HAP-1 (cell line): ENCODE measurements around the gene RNF223.
"Not testable (repeated sequence)": the region's sequence is repeated elsewhere in the genome, so short reads cannot be mapped to it uniquely, and the experiment has no call there.

Experiments used
- DNase-seq, 2 experiments: peaks; one replicate each; pipeline ENCODE4 v3.0.0-alpha.2; 2016 to 2020; ENCODE audit warnings: low spot score in 2 of 2
- H3K27me3 ChIP-seq: fragments of 250-450 bp; sonication (Bioruptor Pico); 2 replicates; pipeline ENCODE4 v1.5.1; 2020; ENCODE audit warnings: low read depth, mild to moderate bottlenecking, moderate library complexity
- H3K36me3 ChIP-seq: fragments of 250-450 bp; sonication (Bioruptor Pico); replicated peaks from 2 replicates; pipeline ENCODE4 v1.5.1; 2020; ENCODE audit warnings: mild to moderate bottlenecking
- H3K4me1 ChIP-seq: fragments of 250-450 bp; sonication (Bioruptor Pico); 2 replicates; pipeline ENCODE4 v1.5.1; 2020; ENCODE audit warnings: mild to moderate bottlenecking
- H3K4me3 ChIP-seq: fragments of 250-450 bp; sonication (Bioruptor Pico); 2 replicates; pipeline ENCODE4 v1.5.1; 2020; ENCODE audit warnings: mild to moderate bottlenecking, moderate library complexity
- H3K9me3 ChIP-seq: fragments of 250-450 bp; sonication (Bioruptor Pico); 2 replicates; pipeline ENCODE4 v1.5.1; 2020; ENCODE audit warnings: mild to moderate bottlenecking, moderate library complexity
- in situ Hi-C: fragments of 300-500 bp; cut with MboI; formaldehyde crosslinking; loops from 3 replicates; pipeline ENCODE4 v1.14.3; 2020; ENCODE audit warnings: low sequenced_read_pairs, inconsistent platforms, mixed read lengths

Gene RNF223

DNA sequence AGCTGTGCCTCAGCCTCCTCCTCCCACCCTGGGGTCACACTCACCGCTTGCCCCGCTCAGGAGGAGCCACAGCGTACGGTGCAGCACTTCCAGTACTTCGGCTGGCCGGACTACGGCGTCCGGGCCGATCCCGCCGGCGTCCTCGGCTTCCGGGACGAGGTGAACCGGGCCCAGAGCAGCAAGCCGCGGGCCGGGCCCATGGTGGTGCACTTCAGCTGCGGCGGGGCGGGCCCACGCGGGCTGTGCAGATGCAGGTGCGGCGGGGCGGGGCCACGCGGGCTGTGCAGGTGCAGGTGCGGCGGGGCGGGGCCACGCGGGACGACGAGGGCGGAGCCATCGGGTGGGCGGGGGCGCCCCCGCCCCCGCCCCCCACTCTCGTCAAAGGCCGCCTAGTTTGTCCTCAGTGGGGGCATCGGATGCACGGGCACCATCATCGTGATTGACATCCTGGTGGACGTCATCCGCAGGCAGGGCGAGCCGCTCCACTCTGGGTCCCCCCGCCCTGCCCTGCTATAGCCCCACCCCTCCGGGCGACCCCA lies 5.5 kb downstream of the RNF223 start:
- in situ Hi-C loops: loop anchor here (5.0 kb wide), 1 partner anchor 76 kb away; no protein-coding TSS in a partner anchor

DNA sequence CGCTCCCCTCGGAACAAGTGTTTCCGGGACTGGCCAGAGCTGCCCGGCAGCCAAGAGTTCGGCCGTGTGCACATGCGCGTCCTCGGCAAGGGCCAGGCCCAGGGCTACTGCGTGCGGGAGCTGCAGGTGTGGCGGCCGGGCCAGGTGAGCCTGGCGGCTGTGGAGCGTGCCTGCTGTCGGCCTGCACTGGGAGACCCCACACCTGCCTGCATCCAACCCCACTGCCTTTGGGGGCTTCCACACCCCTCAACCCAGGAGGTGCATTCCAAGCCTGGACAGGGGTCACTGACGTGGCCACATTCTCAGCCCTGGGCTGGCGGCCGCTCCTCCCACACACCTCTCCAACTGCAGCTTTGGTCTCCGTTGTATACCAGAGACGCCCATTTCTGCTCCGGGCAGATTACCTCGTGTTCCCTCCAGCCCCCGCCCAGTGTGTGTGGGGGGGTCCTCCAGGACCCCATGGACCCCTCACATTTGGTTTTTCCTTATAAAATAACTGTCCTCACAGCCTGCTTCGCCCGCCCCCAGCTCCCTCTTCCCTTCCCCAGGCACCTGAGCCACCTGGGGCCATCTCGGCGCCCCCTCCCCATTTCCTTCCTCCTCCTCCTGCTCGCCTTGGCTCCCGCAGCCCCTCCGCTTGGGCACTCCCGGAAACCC lies 6.1 kb downstream of the RNF223 start:
- no peaks in the 10 kb centered on the region for H3K36me3 ChIP-seq
- no peak for DNase-seq
- H3K4me1 ChIP-seq: peaks cover 4% of the 10 kb centered on the region; the same call in 1 of the 2 replicates
- H3K4me3 ChIP-seq: peak overlapping the region; percentile 47
- in situ Hi-C loops: loop anchor here (5.0 kb wide), 1 partner anchor 76 kb away; no protein-coding TSS in a partner anchor
- H3K27me3 ChIP-seq: peaks cover 4% of the 10 kb centered on the region; the same call in 1 of the 2 replicates
- H3K9me3 ChIP-seq: no peaks in the 10 kb centered on the region

More for the DNA sequence above, 5.5 kb downstream of the RNF223 start:
- Histone ChIP-seq H3K4me3 (peak overlapping the region; percentile 47), H3K4me1 (peaks cover 4% of the 10 kb centered on the region; the same call in 1 of the 2 replicates), H3K27me3 (peaks cover 4% of the 10 kb centered on the region; the same call in 1 of the 2 replicates), H3K9me3 (no peaks in the 10 kb centered on the region), H3K36me3 (no peaks in the 10 kb centered on the region)
- DNase-seq: peak in 1 of 2 experiments; percentile 42

GRCh38 chr1:1067284-1067859 lies 6.7 kb downstream of the RNF223 start:
- no peaks in the 10 kb centered on the region for H3K36me3 ChIP-seq
- DNase-seq: no peak
- peaks cover 3% of the 10 kb centered on the region; the same call in 1 of the 2 replicates for H3K27me3 ChIP-seq
- H3K4me1 ChIP-seq: peaks cover 4% of the 10 kb centered on the region; the same call in 1 of the 2 replicates
- no peaks in the 10 kb centered on the region for H3K9me3 ChIP-seq
- no peak overlapping the region for H3K4me3 ChIP-seq
- in situ Hi-C loops: loop anchor here (5.0 kb wide), 1 partner anchor 75 kb away; no protein-coding TSS in a partner anchor

GRCh38 chr1:1066403-1067283 lies 7.5 kb downstream of the RNF223 start:
- Histone ChIP-seq H3K4me1 (peaks cover 4% of the 10 kb centered on the region; the same call in 1 of the 2 replicates), H3K36me3 (no peaks in the 10 kb centered on the region), H3K9me3 (no peaks in the 10 kb centered on the region), H3K4me3 (no peak overlapping the region), H3K27me3 (no peaks in the 10 kb centered on the region)
- DNase-seq: no peak
- in situ Hi-C loops: loop anchor here (5.0 kb wide), 1 partner anchor 74 kb away; no protein-coding TSS in a partner anchor

DNA sequence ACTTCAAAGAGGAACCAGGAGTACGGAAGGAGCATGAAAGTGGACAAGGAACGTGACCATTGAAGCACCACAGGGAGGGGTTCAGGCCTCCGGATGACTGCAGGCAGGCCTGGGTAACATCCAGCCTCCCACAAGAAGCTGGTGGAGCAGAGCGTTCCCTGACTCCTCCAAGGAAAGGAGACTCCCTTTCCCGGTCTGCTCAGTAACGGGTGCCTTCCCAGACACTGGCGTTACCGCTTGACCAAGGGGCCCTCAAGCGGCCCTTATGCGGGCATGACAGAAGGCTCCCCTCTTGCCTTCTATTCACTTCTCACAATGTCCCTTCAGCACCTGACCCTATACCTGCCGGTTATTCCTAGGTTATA lies 8.2 kb downstream of the RNF223 start:
- H3K9me3 ChIP-seq, H3K4me1 ChIP-seq, H3K27me3 ChIP-seq, H3K4me3 ChIP-seq, DNase-seq, H3K36me3 ChIP-seq: not testable (repeated sequence)
- in situ Hi-C loops: loop anchor here (5.0 kb wide), 1 partner anchor 74 kb away; no protein-coding TSS in a partner anchor

DNA sequence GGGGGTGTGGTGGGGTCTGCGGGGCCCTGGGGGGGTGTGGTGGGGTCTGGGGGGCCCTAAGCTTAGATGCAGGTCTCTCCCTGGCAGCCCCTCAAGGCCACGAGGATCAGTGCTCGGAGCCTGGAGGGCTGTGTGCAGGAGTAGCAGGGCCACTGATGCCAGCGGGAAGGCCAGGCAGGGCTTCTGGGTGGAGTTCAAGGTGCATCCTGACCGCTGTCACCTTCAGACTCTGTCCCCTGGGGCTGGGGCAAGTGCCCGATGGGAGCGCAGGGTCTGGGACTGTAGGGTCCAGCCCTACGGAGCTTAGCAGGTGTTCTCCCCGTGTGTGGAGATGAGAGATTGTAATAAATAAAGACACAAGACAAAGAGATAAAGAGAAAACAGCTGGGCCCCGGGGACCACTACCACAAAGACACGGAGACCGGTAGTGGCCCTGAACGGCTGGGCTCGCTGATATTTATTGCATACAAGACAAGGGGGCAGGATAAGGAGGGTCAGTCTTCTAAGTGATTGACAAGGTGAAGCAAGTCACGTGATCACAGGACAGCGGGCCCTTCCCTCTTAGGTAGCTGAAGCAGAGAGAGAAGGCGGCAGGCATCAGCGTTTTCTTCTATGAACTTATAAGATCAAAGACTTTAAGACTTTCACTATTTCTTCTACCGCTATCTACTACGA lies 8.7 kb downstream of the RNF223 start:
- peaks cover 4% of the 10 kb centered on the region for H3K4me1 ChIP-seq
- in situ Hi-C loops: loop anchor here (5.0 kb wide), 1 partner anchor 73 kb away; no protein-coding TSS in a partner anchor
- no peaks in the 10 kb centered on the region for H3K36me3 ChIP-seq
- no peaks in the 10 kb centered on the region for H3K9me3 ChIP-seq
- H3K4me3 ChIP-seq: no peak overlapping the region
- DNase-seq: no peak
- no peaks in the 10 kb centered on the region for H3K27me3 ChIP-seq

DNA sequence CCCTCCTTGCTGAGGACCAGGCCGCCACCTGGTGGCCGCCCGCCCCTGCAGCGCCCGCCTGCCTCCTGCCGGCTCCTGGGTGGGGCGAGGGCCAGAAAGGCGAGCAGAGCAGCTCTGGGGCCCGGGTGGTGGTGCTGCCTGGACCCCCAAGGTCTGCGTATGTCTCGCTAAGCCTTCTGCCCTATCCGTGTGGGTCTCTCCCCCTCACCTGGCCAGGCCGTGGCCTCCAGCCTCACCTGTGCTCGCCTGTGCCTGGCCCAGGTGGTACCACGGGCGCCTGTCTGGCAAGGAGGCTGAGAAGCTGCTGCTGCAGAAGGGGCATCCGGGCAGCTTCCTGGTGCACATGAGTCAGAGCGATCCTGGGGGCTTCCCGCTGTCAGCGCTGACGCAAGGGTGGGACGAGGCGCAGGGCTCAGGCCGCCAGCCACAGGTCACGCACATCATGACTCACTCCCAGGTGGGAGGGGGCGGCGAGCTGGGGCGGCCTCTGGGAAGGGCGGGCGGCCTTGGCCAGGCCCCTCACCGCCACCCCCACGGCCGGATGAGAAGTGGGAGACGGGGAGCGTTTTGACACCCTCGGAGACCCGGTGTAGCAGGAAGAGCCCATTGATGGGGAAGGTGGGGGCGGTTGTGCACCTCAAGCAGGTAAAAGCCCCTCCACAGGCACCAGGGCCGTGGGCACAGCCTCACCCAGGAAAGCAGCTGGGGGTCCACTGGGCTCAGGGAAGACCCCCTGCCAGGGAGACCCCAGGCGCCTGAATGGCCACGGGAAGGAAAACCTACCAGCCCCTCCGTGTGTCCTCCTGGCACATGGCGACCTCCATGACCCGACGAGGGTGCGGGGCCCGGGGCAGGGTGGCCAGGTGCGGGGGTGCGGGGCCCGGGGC lies 9.9 kb downstream of the RNF223 start:
- H3K4me1 ChIP-seq: peaks cover 7% of the 10 kb centered on the region
- no peaks in the 10 kb centered on the region for H3K36me3 ChIP-seq
- no peaks in the 10 kb centered on the region for H3K27me3 ChIP-seq
- DNase-seq: peak; percentile 30 to 77
- in situ Hi-C loops: no loop called here
- no peaks in the 10 kb centered on the region for H3K9me3 ChIP-seq
- H3K4me3 ChIP-seq: no peak overlapping the region; the same call in 1 of the 2 replicates

DNA sequence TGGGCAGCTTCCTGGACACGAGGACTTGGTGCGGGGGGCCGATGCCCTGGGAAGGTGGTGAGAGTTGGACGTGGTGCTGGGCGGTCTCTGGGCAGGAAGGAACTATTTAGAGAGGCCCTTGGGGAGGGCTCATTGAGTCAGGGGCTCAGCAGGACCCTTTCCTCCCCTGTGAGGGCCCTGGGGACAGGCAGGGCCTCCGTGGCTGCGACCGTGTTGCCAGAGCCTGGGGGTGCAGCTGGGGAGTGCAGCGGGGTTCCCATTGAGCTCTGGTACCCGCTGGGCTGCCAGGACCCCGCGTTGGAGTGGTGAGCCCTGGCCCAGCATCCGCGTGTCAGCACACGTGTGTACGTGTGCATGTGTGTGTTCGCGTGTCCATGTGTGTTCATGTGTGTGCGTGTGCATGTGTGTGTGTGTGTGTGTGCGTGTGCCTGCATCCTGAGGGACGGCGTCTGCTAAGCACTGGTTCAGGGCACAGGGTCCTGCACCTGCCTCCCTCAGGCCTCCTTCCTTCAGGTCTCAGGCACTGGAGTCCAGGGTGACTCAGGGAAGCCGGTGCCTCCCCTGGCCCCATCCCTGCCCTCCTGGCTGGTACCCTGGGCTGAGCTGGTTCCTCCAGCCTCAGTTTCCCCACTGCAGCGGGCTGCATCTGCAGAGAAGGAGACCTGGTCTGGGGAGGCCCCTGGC lies 10.7 kb downstream of the RNF223 start:
- peaks cover 10% of the 10 kb centered on the region for H3K4me1 ChIP-seq
- in situ Hi-C loops: no loop called here
- H3K4me3 ChIP-seq: no peak overlapping the region; the same call in 1 of the 2 replicates
- H3K27me3 ChIP-seq: no peaks in the 10 kb centered on the region
- no peak for DNase-seq
- H3K36me3 ChIP-seq: no peaks in the 10 kb centered on the region
- no peaks in the 10 kb centered on the region for H3K9me3 ChIP-seq

GRCh38 chr1:1062348-1063163 lies 11.6 kb downstream of the RNF223 start:
- Histone ChIP-seq H3K4me3 (no peak overlapping the region), H3K9me3 (no peaks in the 10 kb centered on the region), H3K27me3 (no peaks in the 10 kb centered on the region), H3K4me1 (peaks cover 10% of the 10 kb centered on the region), H3K36me3 (no peaks in the 10 kb centered on the region)
- no peak for DNase-seq
- in situ Hi-C loops: no loop called here

DNA sequence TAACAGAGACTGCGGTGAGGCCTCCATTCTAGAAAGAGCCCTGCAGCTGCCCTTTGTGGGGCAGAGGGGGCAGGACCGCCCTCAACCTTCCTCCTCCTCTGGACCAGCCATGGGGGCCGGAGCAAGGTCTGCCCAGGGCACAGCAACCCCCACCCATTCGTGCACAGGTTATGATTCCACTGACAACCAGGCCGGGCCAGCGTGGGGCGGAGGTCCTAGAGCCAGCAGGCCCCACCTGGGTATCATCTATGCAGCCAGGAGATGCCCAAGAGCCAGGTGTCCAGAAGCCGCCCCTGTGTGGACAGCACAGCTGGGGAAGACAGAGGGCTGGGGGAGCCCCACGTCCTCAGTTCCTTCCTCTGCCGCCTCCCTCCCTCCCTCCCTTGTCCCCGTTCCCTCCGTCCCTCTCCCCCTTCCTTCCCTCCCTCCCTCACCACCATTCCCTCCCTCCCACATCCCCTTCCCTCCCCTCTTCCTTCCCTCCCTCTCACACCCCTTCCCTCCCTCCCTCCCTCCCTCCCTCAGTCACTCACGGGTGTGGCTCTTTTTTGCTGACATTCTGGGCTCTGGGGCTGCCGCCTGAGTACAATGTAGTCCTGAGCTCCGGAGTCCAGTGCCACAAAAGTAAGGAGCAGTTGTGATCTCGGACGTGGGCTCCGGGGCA lies 12.3 kb downstream of the RNF223 start:
- no peak for DNase-seq
- H3K36me3 ChIP-seq: no peaks in the 10 kb centered on the region

More for the DNA sequence above, 12.3 kb downstream of the RNF223 start:
- Histone ChIP-seq H3K9me3 (no peaks in the 10 kb centered on the region), H3K4me3 (no peak overlapping the region), H3K27me3 (no peaks in the 10 kb centered on the region), H3K4me1 (peaks cover 10% of the 10 kb centered on the region)
- in situ Hi-C loops: no loop called here
